T-helper 17 cell (primary cell): Measurements from ENCODE around the gene ALG1L2. TPM values are rescaled to one million over a fixed set of nuclear protein-coding genes. Genes with fewer than 3 reads are reported as not detected.
"Not testable (repeated sequence)": the region's sequence is repeated elsewhere in the genome, so short reads cannot be mapped to it uniquely, and the experiment has no call there.

Experiments
- ATAC-seq: fragments of 150-1000 bp; cut with Tn5 transposase; 2 replicates; pipeline ENCODE4 v1.10.0; 2021; ENCODE audit warnings: mild to moderate bottlenecking, moderate library complexity
- DNase-seq, 3 donors: peaks; one replicate each; pipeline versions ENCODE4 v3.0.0 to v3.0.0-alpha.2; 2020 to 2021
- H3K9me3 ChIP-seq: one replicate; pipeline ENCODE4 v1.7.0; 2013; ENCODE audit warnings: low read length, mild to moderate bottlenecking; ENCODE audit not compliant: control insufficient read depth, poor library complexity, severe bottlenecking
- H3K27ac Mint-ChIP-seq: one replicate; pipeline ENCODE4 v1.8.0; 2022; ENCODE audit warnings: mild to moderate bottlenecking, moderate library complexity, mixed read lengths
- H3K27me3 Mint-ChIP-seq: one replicate; pipeline ENCODE4 v1.8.0; 2022; ENCODE audit warnings: mixed read lengths
- H3K36me3 Mint-ChIP-seq: one replicate; pipeline ENCODE4 v1.8.0; 2022; ENCODE audit warnings: low read depth, mixed read lengths
- H3K4me1 Mint-ChIP-seq: one replicate; pipeline ENCODE4 v1.8.0; 2022; ENCODE audit warnings: mild to moderate bottlenecking, mixed read lengths
- H3K4me3 Mint-ChIP-seq: one replicate; pipeline ENCODE4 v1.8.0; 2022; ENCODE audit warnings: mild to moderate bottlenecking, moderate library complexity, mixed read lengths
- total RNA-seq, 4 donors: library from RNA in 2 of 4; stranded (reverse) in 2 of 4; gene quantifications; one replicate each; pipeline ENCODE4 v1.2.3 and lab custom pipeline; 2022 to 2026

The ALG1L2 gene, protein sequence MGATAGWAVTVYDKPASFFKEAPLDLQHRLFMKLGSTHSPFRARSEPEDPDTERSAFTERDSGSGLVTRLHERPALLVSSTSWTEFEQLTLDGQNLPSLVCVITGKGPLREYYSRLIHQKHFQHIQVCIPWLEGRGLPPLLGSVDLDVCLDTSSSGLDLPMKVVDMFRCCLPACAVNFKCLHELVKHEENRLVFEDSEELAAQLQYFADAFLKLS
- total RNA-seq (1 to 10 TPM; 1.0 to 1.9 TPM), total RNA-seq (lab: John Stamatoyannopoulos, UW) (1.3 to 1.7 reads per million in 2 donors)

DNA sequence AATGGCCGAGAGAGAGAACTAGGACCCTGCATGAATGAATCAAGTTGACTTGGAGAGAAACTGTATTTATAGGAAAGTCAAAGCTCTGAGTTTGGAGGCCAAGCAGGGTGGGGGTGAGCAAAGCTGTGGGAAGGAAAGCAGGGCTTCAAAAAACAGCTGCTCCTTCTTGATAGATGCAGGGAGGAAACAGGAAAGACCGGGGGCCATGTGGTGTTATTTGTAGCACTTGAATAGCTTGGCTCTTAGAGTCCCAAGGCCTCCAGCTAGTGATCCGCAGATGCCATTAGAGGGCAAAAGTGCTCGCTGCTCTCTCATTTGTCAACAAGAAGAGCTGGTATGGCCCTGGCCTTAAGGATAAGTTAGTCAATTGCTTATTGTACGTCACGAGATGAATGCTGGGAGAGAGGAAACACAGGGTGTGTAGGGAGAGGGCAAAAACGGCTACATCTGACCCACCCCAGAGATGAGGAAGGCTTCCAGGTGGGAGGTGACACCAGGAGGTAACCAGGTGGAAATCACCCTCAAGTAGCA is at the start of gene ALG1L2:
TSS of gene ALG1L2 (plus strand) at position 481 of the 531 bp plus-strand sequence. CDS start 186 bp downstream, outside the sequence.
- DNase-seq (no peak), ATAC-seq (no peak)
- no peak within 1 kb of the TSS for H3K4me3 Mint-ChIP-seq
- H3K27me3 Mint-ChIP-seq, result peaks cover 36% of the 10 kb centered on the region
- peaks cover 3% of the 10 kb centered on the region for H3K4me1 Mint-ChIP-seq
- peaks cover 4% of the 10 kb centered on the region for H3K36me3 Mint-ChIP-seq
- H3K27ac Mint-ChIP-seq, result no peak within 1 kb of the TSS
- H3K9me3 ChIP-seq, result no peaks in the 10 kb centered on the region

DNA sequence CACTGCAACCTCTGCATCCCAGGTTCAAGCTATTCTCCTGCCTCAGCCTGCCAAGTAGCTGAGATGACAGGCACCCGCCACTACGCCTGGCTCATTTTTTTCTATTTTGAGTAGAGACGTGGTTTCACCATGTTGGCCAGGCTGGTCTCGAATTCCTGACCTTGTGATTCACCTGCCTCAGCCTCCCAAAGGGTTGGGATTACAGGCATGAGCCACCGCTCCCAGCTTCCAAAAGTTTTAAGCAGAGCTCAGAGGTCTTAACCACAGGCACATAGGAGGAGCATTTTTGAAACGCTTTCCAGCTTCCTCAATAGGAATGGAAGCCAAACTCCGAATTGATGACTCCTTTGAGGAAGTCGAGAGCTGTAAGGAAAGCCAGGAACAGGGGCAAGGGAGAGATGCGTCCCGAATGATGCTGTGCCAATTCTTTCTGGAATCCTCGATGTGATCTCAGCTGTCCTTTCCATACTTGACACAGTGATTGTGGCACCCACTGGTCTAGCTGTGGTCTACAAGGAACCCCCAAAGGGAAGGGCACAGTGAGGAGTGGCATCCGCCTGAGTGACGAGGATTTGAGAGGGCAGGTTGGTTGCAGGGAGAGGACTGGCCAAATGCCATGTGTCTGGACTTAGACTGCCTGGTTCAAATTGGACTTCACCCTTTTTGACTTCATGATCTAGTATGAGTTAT is 44.4 kb upstream of the ALG1L2 start:
- H3K36me3 Mint-ChIP-seq, ATAC-seq, H3K9me3 ChIP-seq, H3K4me1 Mint-ChIP-seq, H3K4me3 Mint-ChIP-seq, DNase-seq, H3K27ac Mint-ChIP-seq: not testable (repeated sequence)
- H3K27me3 Mint-ChIP-seq, result peaks cover 21% of the 10 kb centered on the region

DNA sequence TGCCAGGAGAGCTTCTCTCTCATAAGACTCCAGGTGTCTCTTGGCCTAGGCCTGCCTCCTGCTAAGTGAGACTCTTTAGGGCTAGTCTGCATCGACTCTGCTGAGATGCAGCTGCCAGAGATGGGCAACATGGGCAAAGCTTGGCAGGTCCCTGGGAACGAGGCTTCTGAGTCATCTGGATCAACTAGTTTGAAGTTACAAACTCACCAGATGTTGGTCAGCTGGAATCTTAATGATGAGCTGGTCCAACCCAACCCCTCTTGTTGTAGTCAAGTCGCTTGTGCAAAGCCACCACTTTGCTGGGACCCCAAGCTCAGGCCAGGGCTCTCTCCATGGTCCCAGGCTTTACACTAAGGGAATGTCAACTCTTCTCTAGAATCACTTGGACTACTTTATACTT is 38.9 kb upstream of the ALG1L2 start:
- H3K36me3 Mint-ChIP-seq, DNase-seq, H3K9me3 ChIP-seq, H3K4me1 Mint-ChIP-seq, H3K4me3 Mint-ChIP-seq, ATAC-seq, H3K27ac Mint-ChIP-seq: not testable (repeated sequence)
- H3K27me3 Mint-ChIP-seq, result peaks cover 15% of the 10 kb centered on the region

DNA sequence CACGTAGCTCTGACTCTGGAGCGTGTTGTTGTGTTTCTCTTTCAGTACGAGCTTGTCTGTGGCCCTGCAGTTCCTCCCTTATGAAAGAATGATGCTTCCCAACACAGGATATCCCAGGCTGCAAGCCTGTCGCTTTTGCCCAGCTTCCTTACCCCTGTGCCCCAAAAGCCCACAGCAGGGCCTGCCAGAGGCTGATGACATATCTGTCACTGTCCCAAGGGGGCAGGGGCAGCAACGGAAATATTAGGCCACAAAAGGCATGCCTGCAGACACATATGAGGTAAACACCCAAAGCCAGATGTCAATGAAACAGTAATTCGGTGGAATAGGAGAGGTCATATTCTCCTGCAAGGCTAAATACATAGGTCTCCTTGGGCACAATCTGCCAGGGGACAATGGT is 38.0 kb upstream of the ALG1L2 start:
- peaks cover 15% of the 10 kb centered on the region for H3K27me3 Mint-ChIP-seq
- not testable (repeated sequence) for H3K9me3 ChIP-seq, H3K36me3 Mint-ChIP-seq, DNase-seq, H3K4me1 Mint-ChIP-seq, H3K4me3 Mint-ChIP-seq, ATAC-seq, H3K27ac Mint-ChIP-seq

DNA sequence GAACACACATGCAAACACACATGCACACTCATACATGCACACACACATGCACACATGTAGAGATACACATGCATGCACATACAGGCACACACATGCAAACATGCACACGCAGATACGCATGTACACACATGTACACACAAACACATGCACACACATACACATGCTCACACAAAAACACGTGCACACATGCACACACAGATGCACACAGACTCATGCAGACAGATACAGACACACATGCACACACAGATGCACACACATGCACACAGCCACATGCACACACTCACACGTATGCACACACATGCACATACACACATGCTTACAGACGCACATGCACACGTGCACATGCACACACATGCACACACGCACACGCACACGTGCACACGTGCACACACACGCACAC is 37.3 kb upstream of the ALG1L2 start:
- ATAC-seq, result no peak
- peaks cover 7% of the 10 kb centered on the region for H3K27me3 Mint-ChIP-seq
- H3K4me3 Mint-ChIP-seq, result no peak overlapping the region
- H3K36me3 Mint-ChIP-seq, result no peaks in the 10 kb centered on the region
- H3K4me1 Mint-ChIP-seq, result no peaks in the 10 kb centered on the region
- no peaks in the 10 kb centered on the region for H3K9me3 ChIP-seq
- H3K27ac Mint-ChIP-seq, result no peak overlapping the region
- DNase-seq, result no peak

DNA sequence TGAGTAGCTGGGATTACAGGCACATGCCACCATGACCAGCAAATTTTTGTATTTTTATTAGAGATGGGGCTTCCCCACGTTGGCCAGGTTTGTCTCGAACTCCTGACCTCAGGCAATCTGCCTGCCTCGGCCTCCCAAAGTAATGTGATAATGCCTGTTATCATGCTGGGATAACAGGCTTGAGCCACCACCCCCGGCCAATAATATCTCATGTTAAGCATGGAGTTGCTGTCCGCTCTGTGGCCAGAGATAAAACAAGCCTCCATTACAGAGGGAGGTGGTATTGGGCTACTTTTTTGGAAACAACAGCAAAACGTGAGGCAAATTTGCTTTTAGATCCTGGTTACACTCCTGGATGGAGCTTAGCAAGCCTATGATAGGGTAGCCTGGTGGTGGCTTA is 32.9 kb upstream of the ALG1L2 start:
- no peaks in the 10 kb centered on the region for H3K9me3 ChIP-seq
- H3K36me3 Mint-ChIP-seq, result no peaks in the 10 kb centered on the region
- H3K4me1 Mint-ChIP-seq, result no peaks in the 10 kb centered on the region
- DNase-seq (no peak), ATAC-seq (no peak)
- no peak overlapping the region for H3K4me3 Mint-ChIP-seq
- peaks cover 7% of the 10 kb centered on the region for H3K27me3 Mint-ChIP-seq
- H3K27ac Mint-ChIP-seq, result no peak overlapping the region

DNA sequence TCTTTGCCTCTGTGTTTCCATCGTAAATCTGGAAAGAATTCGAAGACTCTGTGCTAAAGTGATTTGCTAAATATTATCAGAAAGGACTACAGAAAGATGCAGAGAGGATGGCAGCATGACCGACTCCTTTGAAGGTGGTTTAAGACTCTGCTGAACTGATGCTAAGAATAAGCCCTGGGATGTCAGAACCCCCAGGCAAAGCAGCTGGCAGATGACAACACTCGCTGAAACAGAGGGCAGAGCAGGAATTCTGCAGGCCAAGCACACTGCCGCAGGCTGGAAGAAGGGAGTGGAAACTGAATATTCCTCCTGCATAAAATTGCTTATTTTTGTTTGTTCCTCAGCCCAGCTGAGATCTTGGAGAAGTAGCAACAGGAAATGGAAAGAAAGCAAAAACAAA is 29.3 kb upstream of the ALG1L2 start:
- H3K27ac Mint-ChIP-seq, H3K4me3 Mint-ChIP-seq, DNase-seq, H3K9me3 ChIP-seq, H3K36me3 Mint-ChIP-seq, H3K27me3 Mint-ChIP-seq, ATAC-seq, H3K4me1 Mint-ChIP-seq: not testable (repeated sequence)

DNA sequence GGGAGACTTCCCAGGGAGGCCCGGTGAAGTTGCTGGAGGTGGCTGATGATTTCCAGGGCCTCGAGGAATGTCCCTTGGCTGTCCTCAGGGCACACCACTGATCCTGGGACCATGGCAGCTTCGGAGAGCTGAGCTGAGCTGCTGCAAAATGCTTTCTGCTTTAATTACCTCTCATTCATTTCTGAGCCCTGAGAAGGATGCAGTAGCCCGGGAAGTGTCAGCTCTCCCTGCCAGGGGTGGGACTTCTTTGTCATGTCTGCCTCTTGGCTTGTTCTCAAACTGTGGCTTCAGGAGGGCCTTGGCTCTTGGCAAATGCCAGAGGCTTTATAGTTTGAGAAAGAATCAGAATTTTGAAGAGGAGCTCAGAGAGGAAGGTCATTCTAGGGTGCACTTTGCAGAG is 28.7 kb upstream of the ALG1L2 start:
- H3K27ac Mint-ChIP-seq, DNase-seq, H3K36me3 Mint-ChIP-seq, ATAC-seq, H3K27me3 Mint-ChIP-seq, H3K9me3 ChIP-seq, H3K4me1 Mint-ChIP-seq, H3K4me3 Mint-ChIP-seq: not testable (repeated sequence)

DNA sequence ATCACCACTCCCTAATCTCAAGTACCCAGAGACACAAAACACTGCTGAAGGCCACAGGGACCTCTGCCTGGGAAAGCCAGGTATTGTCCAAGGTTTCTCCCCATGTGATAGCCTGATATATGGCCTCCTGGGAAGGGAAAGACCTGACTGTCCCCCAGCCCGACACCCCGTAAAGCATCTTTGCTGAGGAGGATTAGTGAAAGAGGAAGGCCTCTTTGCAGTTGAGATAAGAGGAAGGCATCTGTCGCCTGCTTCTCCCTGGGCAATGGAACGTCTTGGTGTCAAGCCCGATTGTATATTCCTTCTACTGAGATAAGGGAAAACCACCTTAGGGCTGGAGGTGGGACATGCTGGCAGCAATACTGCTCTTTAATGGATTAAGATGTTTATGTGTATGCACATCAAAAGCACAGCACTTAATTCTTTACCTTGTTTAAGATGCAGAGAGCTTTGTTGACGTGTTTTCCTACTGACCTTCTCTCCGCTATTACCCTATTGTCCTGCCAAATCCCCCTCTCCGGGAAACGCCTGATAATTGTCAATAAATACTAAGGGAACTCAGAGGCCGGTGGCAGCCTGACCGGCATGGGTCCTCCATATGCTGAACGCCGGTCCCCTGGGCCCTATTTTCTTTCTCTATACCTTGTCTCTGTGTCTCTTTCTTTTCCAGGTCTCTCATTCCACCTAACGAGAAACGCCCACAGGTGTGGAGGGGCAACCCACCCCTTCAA is 23.9 kb upstream of the ALG1L2 start:
- H3K27ac Mint-ChIP-seq, DNase-seq, H3K9me3 ChIP-seq, ATAC-seq, H3K4me3 Mint-ChIP-seq, H3K4me1 Mint-ChIP-seq: not testable (repeated sequence)
- peaks cover 11% of the 10 kb centered on the region for H3K36me3 Mint-ChIP-seq
- peaks cover 45% of the 10 kb centered on the region for H3K27me3 Mint-ChIP-seq

DNA sequence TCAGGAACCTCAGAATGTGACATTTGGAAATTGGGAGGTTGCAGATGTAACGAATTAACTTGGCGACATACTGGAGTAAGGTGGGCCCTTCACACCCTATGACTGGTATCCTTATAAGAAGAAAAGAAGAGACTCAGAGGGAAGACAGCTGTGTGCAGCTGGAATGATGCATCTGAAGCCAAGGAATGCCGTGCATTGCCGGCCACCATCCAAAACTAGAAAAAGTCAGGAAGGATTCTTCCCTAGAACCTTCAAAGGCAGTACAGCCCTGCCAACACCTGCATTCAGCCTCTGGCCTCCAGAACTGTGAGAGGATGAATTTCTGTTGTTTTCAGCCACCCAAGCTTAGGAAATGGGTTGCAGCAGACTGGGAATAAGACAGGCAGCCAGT is 23.4 kb upstream of the ALG1L2 start:
- not testable (repeated sequence) for H3K4me1 Mint-ChIP-seq, H3K27ac Mint-ChIP-seq, DNase-seq, H3K9me3 ChIP-seq, ATAC-seq, H3K4me3 Mint-ChIP-seq
- Mint-ChIP-seq H3K27me3 (peaks cover 51% of the 10 kb centered on the region), H3K36me3 (peaks cover 13% of the 10 kb centered on the region)

DNA sequence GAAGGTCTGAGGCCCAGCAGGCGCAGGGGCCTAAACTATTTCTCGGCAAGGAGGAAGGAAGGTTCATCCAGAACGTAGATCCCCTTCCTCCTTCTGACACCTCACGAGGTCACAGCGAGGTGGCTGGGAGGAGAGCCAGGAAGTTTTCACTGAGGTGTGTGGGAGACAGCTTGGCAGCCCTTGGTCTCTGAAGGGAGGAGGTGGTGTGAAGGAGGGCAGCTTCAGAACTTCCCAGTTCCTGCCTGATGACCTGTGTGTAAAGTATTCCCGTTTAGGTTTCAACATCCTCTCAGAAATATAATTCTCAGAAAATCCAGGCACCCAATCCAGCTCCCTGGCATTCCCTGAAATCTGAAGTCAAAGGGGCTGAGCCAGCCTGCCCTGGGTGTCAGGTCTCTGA is 22.9 kb upstream of the ALG1L2 start:
- H3K9me3 ChIP-seq, H3K27ac Mint-ChIP-seq, ATAC-seq, H3K4me1 Mint-ChIP-seq, H3K4me3 Mint-ChIP-seq, DNase-seq: not testable (repeated sequence)
- peaks cover 52% of the 10 kb centered on the region for H3K27me3 Mint-ChIP-seq
- peaks cover 13% of the 10 kb centered on the region for H3K36me3 Mint-ChIP-seq

DNA sequence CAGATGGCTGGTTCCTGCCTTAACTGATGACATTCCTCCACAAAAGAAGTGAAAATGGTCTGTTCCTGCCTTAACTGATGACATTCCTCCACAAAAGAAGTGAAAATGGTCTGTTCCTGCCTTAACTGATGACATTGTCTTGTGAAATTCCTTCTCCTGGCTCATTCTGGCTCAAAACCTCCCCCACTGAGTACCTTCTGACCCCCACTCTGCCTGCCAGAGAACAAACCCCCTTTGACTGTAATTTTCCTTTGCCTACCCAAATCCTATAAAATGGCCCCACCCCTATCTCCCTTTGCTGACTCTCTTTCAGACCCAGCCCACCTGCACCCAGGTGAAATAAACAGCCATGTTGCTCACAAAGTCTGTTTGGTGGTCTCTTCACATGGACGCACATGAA is 22.5 kb upstream of the ALG1L2 start:
- not testable (repeated sequence) for DNase-seq, ATAC-seq, H3K4me3 Mint-ChIP-seq, H3K27ac Mint-ChIP-seq, H3K9me3 ChIP-seq, H3K4me1 Mint-ChIP-seq
- peaks cover 16% of the 10 kb centered on the region for H3K36me3 Mint-ChIP-seq
- peaks cover 56% of the 10 kb centered on the region for H3K27me3 Mint-ChIP-seq

DNA sequence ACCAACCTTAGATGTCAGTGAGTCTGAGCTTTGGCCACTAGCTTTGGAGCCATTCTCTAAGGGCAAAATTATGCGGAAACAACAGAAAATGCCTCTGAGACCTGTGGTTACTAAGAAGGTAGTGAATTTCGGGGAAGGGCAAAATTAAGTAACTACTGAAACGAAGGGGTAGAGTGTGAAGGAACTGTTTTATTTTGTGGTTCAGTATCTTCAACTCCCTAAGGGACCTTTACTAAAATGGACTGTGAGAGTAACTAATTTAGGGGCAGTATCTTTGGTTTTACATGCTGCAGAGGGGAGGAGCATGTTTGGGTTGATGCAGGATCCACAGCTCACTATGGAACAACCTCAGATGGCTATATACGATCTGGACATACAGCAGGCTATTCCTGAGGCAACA is 8.0 kb upstream of the ALG1L2 start:
- Mint-ChIP-seq H3K36me3 (no peaks in the 10 kb centered on the region), H3K27me3 (peaks cover 39% of the 10 kb centered on the region), H3K4me3 (no peak overlapping the region), H3K4me1 (no peaks in the 10 kb centered on the region), H3K27ac (no peak overlapping the region)
- no peak for ATAC-seq
- DNase-seq, result no peak
- H3K9me3 ChIP-seq, result no peaks in the 10 kb centered on the region
